ENCODE results near the gene LCLAT1. TPM values are rescaled to one million over a fixed set of nuclear protein-coding genes. Genes with fewer than 3 reads are reported as not detected.

The LCLAT1 gene
- total RNA-seq, 2 experiments from 2014 or later = 8.3 to 10.2 TPM

Other genes starting within 250 kb of the LCLAT1 start
- gene LBH, start 215.7 kb upstream of the LCLAT1 start, total RNA-seq = 100 to 1,000 TPM; 131 to 135 TPM

All from CD4-positive, alpha-beta T cell (primary cell).